ENCODE results near the gene LRRC7. TPM values are rescaled to one million over a fixed set of nuclear protein-coding genes. Genes with fewer than 3 reads are reported as not detected.
A peak's percentile ranks its signal among the peaks of the same experiment; 100 is the strongest.

LRRC7 gene
- total RNA-seq, 6 experiments from 2014 or later = 0.09 to 0.33 (median 0.23) TPM

GRCh38 chr1:70117046-70117445 is 549.3 kb downstream of the LRRC7 start:
- no peak for TF ChIP-seq CTCF (IDR thresholded peaks at IDR 0.05)
- Mint-ChIP-seq H3K27ac (no peak overlapping the region), H3K9me3 (no peaks in the 10 kb centered on the region), H3K4me3 (no peak overlapping the region), H3K27me3 (ENCODE audit: insufficient read depth) (peaks cover 11% of the 10 kb centered on the region; the same call in 1 of the 2 replicates), H3K4me1 (ENCODE audit: low read depth) (no peaks in the 10 kb centered on the region), H3K36me3 (ENCODE audit: low read depth) (no peaks in the 10 kb centered on the region)
- no peak for DNase-seq

- TF ChIP-seq CTCF (IDR thresholded peaks at IDR 0.05) = no peak
- DNase-seq = peak; percentile 6
- Mint-ChIP-seq H3K27me3 (ENCODE audit: insufficient read depth) (no peaks in the 10 kb centered on the region), H3K9me3 (no peaks in the 10 kb centered on the region), H3K27ac (no peak overlapping the region), H3K4me3 (no peak overlapping the region), H3K36me3 (ENCODE audit: low read depth) (no peaks in the 10 kb centered on the region), H3K4me1 (ENCODE audit: low read depth) (peaks cover 22% of the 10 kb centered on the region)
Observed at GRCh38 chr1:70134148-70134547, 566.4 kb downstream of the LRRC7 start.

- no peaks in the 10 kb centered on the region for H3K9me3 Mint-ChIP-seq
- no peaks in the 10 kb centered on the region for H3K27me3 Mint-ChIP-seq (ENCODE audit: insufficient read depth)
- TF ChIP-seq CTCF (IDR thresholded peaks at IDR 0.05) = no peak
- peak overlapping the region; percentile 32 for H3K27ac Mint-ChIP-seq
- H3K4me3 Mint-ChIP-seq = no peak overlapping the region
- peak; percentile 68 for DNase-seq
- H3K4me1 Mint-ChIP-seq (ENCODE audit: low read depth) = peaks cover 35% of the 10 kb centered on the region
- H3K36me3 Mint-ChIP-seq (ENCODE audit: low read depth) = no peaks in the 10 kb centered on the region
Observed at GRCh38 chr1:70140343-70140742, 572.6 kb downstream of the LRRC7 start.

GRCh38 chr1:70140894-70141293 is 573.2 kb downstream of the LRRC7 start:
- peaks cover 35% of the 10 kb centered on the region for H3K4me1 Mint-ChIP-seq (ENCODE audit: low read depth)
- DNase-seq = peak; percentile 25
- no peak for TF ChIP-seq CTCF (IDR thresholded peaks at IDR 0.05)
- H3K9me3 Mint-ChIP-seq = no peaks in the 10 kb centered on the region
- no peaks in the 10 kb centered on the region for H3K36me3 Mint-ChIP-seq (ENCODE audit: low read depth)
- no peaks in the 10 kb centered on the region for H3K27me3 Mint-ChIP-seq (ENCODE audit: insufficient read depth)
- H3K4me3 Mint-ChIP-seq = no peak overlapping the region
- peak overlapping the region; percentile 32 for H3K27ac Mint-ChIP-seq

DNA sequence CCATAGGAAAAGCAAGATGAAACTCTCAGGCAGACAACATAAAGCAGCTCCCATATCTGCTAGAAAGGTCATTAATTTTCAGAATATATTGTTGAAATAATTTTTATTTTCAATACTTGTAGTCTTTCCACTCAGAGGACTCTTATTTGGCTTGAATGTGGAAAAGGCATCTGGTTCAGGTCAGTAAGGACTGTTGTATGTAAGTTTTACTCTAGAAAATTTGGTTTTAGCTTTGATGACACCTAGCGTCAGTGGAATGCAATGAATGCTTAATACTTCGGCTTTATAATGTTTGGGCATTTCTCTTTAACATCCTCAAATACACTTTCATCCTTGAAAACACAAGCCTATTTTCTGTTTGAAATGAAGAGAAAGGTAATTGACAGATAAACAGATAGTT is 574.4 kb downstream of the LRRC7 start:
- no peak overlapping the region; the same call in 1 of the 2 replicates for H3K27ac Mint-ChIP-seq
- H3K4me3 Mint-ChIP-seq = no peak overlapping the region
- H3K9me3 Mint-ChIP-seq = no peaks in the 10 kb centered on the region
- DNase-seq = peak; percentile 34
- no peaks in the 10 kb centered on the region for H3K36me3 Mint-ChIP-seq (ENCODE audit: low read depth)
- TF ChIP-seq CTCF (IDR thresholded peaks at IDR 0.05) = peak; percentile 65; the same call in 1 of the 2 replicates
- H3K4me1 Mint-ChIP-seq (ENCODE audit: low read depth) = peaks cover 45% of the 10 kb centered on the region
- no peaks in the 10 kb centered on the region for H3K27me3 Mint-ChIP-seq (ENCODE audit: insufficient read depth)
